ENCODE results near the gene SPSB2. TPM values are rescaled to one million over a fixed set of nuclear protein-coding genes. Genes with fewer than 3 reads are reported as not detected.

Gene SPSB2
- total RNA-seq, 2 experiments from 2014 or later, result 3.3 to 4.6 TPM

GRCh38 chr12:6863586-6864321 is 9.3 kb downstream of the SPSB2 start:
- POLR2A ChIA-PET, result interaction anchor here (0.7 to 1.6 kb wide), 2 partner anchors 13 to 789 kb away, joined by 3 read pairs; partner anchors contain the start of gene CDCA3
- CTCF ChIA-PET, result interaction anchor here (0.9 to 7.9 kb wide), 4 partner anchors 8 to 27 kb away, joined by 3 to 63 read pairs (median 4); partner anchors contain the start of genes CDCA3 and USP5

GRCh38 chr12:6863033-6863432 is 10.1 kb downstream of the SPSB2 start:
- POLR2A ChIA-PET, result no interaction called here
- CTCF ChIA-PET, result interaction anchor here (0.9 to 7.9 kb wide), 2 partner anchors 9 to 10 kb away, joined by 6 to 63 read pairs; partner anchors contain the start of genes CDCA3 and USP5

GRCh38 chr12:6861391-6861790 is 11.7 kb downstream of the SPSB2 start:
- POLR2A ChIA-PET, result no interaction called here

GRCh38 chr12:6860942-6861341 is 12.2 kb downstream of the SPSB2 start:
- ChIA-PET POLR2A (no interaction called here), CTCF (interaction anchor here (1.2 to 1.4 kb wide), 3 partner anchors 8 to 11 kb away, joined by 5 to 7 read pairs (median 5); no protein-coding TSS in a partner anchor)

More at GRCh38 chr12:6861391-6861790, 11.7 kb downstream of the SPSB2 start:
- CTCF ChIA-PET, result interaction anchor here (1.2 to 1.4 kb wide), 3 partner anchors 8 to 11 kb away, joined by 5 to 7 read pairs (median 5); no protein-coding TSS in a partner anchor

- CTCF ChIA-PET, result interaction anchor here (1.5 kb wide), 1 partner anchor 34 kb away, joined by 3 read pairs; no protein-coding TSS in a partner anchor
- POLR2A ChIA-PET, result no interaction called here
These were observed 13.0 kb downstream of the SPSB2 start for GRCh38 chr12:6860116-6860515.

GRCh38 chr12:6858799-6859198 is 14.3 kb downstream of the SPSB2 start:
- POLR2A ChIA-PET, result interaction anchor here (0.9 kb wide), 1 partner anchor 13 kb away, joined by 3 read pairs; no protein-coding TSS in a partner anchor
- CTCF ChIA-PET, result interaction anchor here (1.0 to 1.5 kb wide), 2 partner anchors 11 to 33 kb away, joined by 3 read pairs; no protein-coding TSS in a partner anchor

- ChIA-PET CTCF (interaction anchor here (0.7 to 4.9 kb wide), 3 partner anchors 12 to 20 kb away, joined by 3 to 63 read pairs (median 7); partner anchors contain the start of gene TPI1), POLR2A (interaction anchor here (5.0 kb wide), 1 partner anchor 13 kb away, joined by 49 read pairs; the partner anchor contains the start of gene TPI1)
These were observed 17.8 kb downstream of the SPSB2 start for GRCh38 chr12:6855322-6855721.

GRCh38 chr12:6854036-6854435 is 19.1 kb downstream of the SPSB2 start:
- ChIA-PET CTCF (interaction anchor here (1.6 to 5.1 kb wide), 5 partner anchors 8 to 130 kb away, joined by 4 to 63 read pairs (median 7); partner anchors contain the start of genes COPS7A and TPI1), POLR2A (interaction anchor here (4.0 to 5.0 kb wide), 2 partner anchors 14 to 19 kb away, joined by 41 to 49 read pairs; partner anchors contain the start of genes SPSB2 and TPI1)

GRCh38 chr12:6853626-6854025 is 19.5 kb downstream of the SPSB2 start:
- POLR2A ChIA-PET, result interaction anchor here (1.2 to 5.0 kb wide), 5 partner anchors 15 to 166 kb away, joined by 3 to 49 read pairs (median 10); partner anchors contain the start of genes COPS7A, SPSB2 and TPI1
- CTCF ChIA-PET, result interaction anchor here (1.0 to 5.1 kb wide), 8 partner anchors 8 to 130 kb away, joined by 3 to 63 read pairs (median 7); partner anchors contain the start of genes COPS7A, PTMS, SPSB2 and TPI1

GRCh38 chr12:6852651-6853354 is 20.3 kb downstream of the SPSB2 start:
- POLR2A ChIA-PET, result interaction anchor here (0.7 to 5.0 kb wide), 10 partner anchors 10 to 165 kb away, joined by 3 to 49 read pairs (median 8); partner anchors contain the start of genes COPS7A, MLF2, SPSB2 and TPI1
- CTCF ChIA-PET, result interaction anchor here (1.0 to 5.1 kb wide), 11 partner anchors 9 to 129 kb away, joined by 3 to 63 read pairs (median 5); partner anchors contain the start of genes COPS7A, PTMS, SPSB2 and TPI1

- POLR2A ChIA-PET, result interaction anchor here (0.7 to 5.0 kb wide), 13 partner anchors 9 to 316 kb away, joined by 3 to 49 read pairs (median 6); partner anchors contain the start of genes COPS7A, MLF2, P3H3 and SPSB2
- CTCF ChIA-PET, result interaction anchor here (1.3 to 5.1 kb wide), 11 partner anchors 10 to 109 kb away, joined by 4 to 63 read pairs (median 7); partner anchors contain the start of genes MLF2, SPSB2 and TPI1
These were observed 21.0 kb downstream of the SPSB2 start, which contains the start of gene USP5 for GRCh38 chr12:6851921-6852650. USP5 (plus strand) TSS chr12:6852150; CDS start chr12:6852180, 30 bp downstream.

- ChIA-PET POLR2A (interaction anchor here (0.8 to 5.0 kb wide), 11 partner anchors 13 to 315 kb away, joined by 3 to 49 read pairs (median 8); partner anchors contain the start of genes COPS7A, LAG3, MLF2 and P3H3), CTCF (interaction anchor here (0.5 to 5.1 kb wide), 11 partner anchors 16 to 278 kb away, joined by 3 to 63 read pairs (median 7); partner anchors contain the start of genes MLF2, SPSB2 and TPI1)
These were observed 21.8 kb downstream of the SPSB2 start, which contains the start of gene CDCA3 for GRCh38 chr12:6851153-6851920. CDCA3 (minus strand) TSS chr12:6851286; CDS start chr12:6850952, 334 bp downstream.

GRCh38 chr12:6850796-6851152 is 22.3 kb downstream of the SPSB2 start:
- ChIA-PET POLR2A (interaction anchor here (0.8 to 5.0 kb wide), 8 partner anchors 14 to 127 kb away, joined by 3 to 49 read pairs (median 8); partner anchors contain the start of genes COPS7A, LAG3, P3H3 and SPSB2), CTCF (interaction anchor here (0.5 to 5.1 kb wide), 7 partner anchors 15 to 278 kb away, joined by 3 to 29 read pairs (median 7); partner anchors contain the start of genes MLF2 and SPSB2)

- CTCF ChIA-PET, result interaction anchor here (0.9 to 5.1 kb wide), 4 partner anchors 14 to 273 kb away, joined by 3 to 22 read pairs (median 6); partner anchors contain the start of gene MLF2
- POLR2A ChIA-PET, result no interaction called here
These were observed 23.0 kb downstream of the SPSB2 start for GRCh38 chr12:6849976-6850560.

GRCh38 chr12:6849427-6849826 is 23.7 kb downstream of the SPSB2 start:
- ChIA-PET CTCF (interaction anchor here (0.9 to 5.1 kb wide), 2 partner anchors 14 to 96 kb away, joined by 3 to 22 read pairs; partner anchors contain the start of gene MLF2), POLR2A (no interaction called here)

GRCh38 chr12:6847676-6848075 is 25.4 kb downstream of the SPSB2 start:
- POLR2A ChIA-PET, result no interaction called here
- CTCF ChIA-PET, result interaction anchor here (1.0 to 1.2 kb wide), 2 partner anchors 12 to 39 kb away, joined by 3 to 5 read pairs; no protein-coding TSS in a partner anchor
